Activated T-cell treated with anti-CD3 and anti-CD28 coated beads, Interleukin-2, amount 50 U/mL, for 24 hours (primary cell): ENCODE results near the gene CST4.
A peak's percentile ranks its signal among the peaks of the same experiment; 100 is the strongest.

Source experiments
- DNase-seq: peaks from one replicate; pipeline ENCODE4 v3.0.0-alpha.2; 2020
- H3K27ac Mint-ChIP-seq: 2 replicates; pipeline ENCODE4 v1.8.0; 2020; ENCODE audit warnings: mild to moderate bottlenecking, mixed read lengths
- H3K27me3 Mint-ChIP-seq: 2 replicates; pipeline ENCODE4 v1.8.0; 2020; ENCODE audit warnings: mixed read lengths
- H3K36me3 Mint-ChIP-seq: 2 replicates; pipeline ENCODE4 v1.8.0; 2020; ENCODE audit warnings: low read depth, mixed read lengths
- H3K4me1 Mint-ChIP-seq: 2 replicates; pipeline ENCODE4 v1.8.0; 2020; ENCODE audit warnings: low read depth, mixed read lengths
- H3K4me3 Mint-ChIP-seq: 2 replicates; pipeline ENCODE4 v1.8.0; 2020; ENCODE audit warnings: mild to moderate bottlenecking, moderate library complexity, mixed read lengths
- H3K9me3 Mint-ChIP-seq: 2 replicates; pipeline ENCODE4 v1.8.0; 2020; ENCODE audit warnings: mixed read lengths

CST4 gene

DNA sequence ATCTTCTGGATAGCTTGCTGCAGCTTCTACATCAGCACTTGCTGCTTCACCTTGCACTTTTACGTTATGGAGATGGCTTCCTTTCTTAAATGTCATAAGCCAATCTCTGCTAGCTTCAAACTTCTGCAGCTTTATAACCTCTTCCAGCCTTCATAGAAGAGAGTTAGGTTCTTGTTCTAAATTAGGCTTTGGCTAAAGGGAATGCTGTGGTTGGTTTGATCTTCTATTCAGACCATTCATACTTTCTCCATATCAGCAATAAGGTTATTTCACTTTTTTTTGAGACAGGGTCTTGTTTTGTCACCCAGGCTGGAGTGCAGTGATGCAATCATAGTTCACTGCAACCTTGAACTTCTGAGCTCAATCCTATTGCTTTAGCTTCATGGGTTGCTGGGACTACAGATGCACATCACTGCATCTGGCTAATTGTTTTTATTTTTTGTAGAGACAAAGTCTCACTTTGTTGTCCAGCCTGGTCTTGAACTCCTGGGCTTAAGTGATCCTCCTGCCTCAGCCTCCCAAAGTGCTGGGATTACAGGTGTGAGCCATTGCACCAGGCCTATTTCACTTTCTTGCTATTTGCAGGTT lies 38.9 kb downstream of the CST4 start:
- Mint-ChIP-seq H3K4me3 (no peak overlapping the region), H3K4me1 (no peaks in the 10 kb centered on the region), H3K27ac (no peak overlapping the region), H3K36me3 (no peaks in the 10 kb centered on the region), H3K9me3 (no peaks in the 10 kb centered on the region), H3K27me3 (peaks cover 7% of the 10 kb centered on the region)
- no peak for DNase-seq

DNA sequence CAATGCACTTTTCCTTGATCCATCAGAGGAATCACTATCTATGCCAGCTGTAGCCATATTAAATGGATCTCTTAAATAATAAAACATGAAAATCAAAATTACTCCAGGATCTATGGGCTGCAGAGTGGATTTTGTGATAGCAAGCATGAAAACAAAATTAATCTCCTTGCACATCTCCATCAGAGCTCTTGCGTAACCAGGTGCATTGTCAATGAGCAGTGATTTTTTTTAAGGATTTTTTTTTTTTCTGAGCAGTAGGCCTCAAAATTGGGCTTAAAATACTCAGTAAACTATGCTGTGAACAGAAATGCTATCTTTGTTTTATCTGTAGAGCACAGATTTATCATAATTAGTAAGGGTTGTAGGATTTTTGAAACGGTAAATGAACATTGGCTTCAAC lies 39.6 kb downstream of the CST4 start:
- H3K4me1 Mint-ChIP-seq, result no peaks in the 10 kb centered on the region
- no peaks in the 10 kb centered on the region for H3K9me3 Mint-ChIP-seq
- peaks cover 1% of the 10 kb centered on the region for H3K27me3 Mint-ChIP-seq

DNA sequence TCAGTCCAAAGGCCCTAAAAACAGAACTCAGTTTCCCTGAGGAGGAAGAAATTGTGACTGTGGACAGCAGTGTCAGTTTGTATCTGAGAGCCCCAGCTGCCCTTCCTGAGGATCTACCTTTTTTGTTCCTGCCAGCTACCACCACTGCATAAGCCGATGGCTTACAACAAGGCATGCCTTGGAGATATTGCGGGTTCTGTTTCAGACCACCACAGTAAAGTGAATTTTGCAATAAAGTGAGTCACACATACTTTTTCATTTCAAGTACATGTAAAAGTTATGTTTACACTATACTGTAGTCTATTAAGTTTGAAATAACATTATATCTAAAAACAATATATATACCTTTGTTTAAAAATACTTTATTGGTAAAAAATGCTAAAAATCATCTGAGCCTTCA lies 41.5 kb downstream of the CST4 start:
- Mint-ChIP-seq H3K27ac (no peak overlapping the region), H3K27me3 (no peaks in the 10 kb centered on the region), H3K4me1 (peaks cover 3% of the 10 kb centered on the region), H3K9me3 (no peaks in the 10 kb centered on the region), H3K4me3 (no peak overlapping the region), H3K36me3 (no peaks in the 10 kb centered on the region)
- DNase-seq, result no peak

More for the DNA sequence above, 39.6 kb downstream of the CST4 start:
- Mint-ChIP-seq H3K36me3 (no peaks in the 10 kb centered on the region), H3K4me3 (no peak overlapping the region), H3K27ac (no peak overlapping the region)
- DNase-seq, result no peak

DNA sequence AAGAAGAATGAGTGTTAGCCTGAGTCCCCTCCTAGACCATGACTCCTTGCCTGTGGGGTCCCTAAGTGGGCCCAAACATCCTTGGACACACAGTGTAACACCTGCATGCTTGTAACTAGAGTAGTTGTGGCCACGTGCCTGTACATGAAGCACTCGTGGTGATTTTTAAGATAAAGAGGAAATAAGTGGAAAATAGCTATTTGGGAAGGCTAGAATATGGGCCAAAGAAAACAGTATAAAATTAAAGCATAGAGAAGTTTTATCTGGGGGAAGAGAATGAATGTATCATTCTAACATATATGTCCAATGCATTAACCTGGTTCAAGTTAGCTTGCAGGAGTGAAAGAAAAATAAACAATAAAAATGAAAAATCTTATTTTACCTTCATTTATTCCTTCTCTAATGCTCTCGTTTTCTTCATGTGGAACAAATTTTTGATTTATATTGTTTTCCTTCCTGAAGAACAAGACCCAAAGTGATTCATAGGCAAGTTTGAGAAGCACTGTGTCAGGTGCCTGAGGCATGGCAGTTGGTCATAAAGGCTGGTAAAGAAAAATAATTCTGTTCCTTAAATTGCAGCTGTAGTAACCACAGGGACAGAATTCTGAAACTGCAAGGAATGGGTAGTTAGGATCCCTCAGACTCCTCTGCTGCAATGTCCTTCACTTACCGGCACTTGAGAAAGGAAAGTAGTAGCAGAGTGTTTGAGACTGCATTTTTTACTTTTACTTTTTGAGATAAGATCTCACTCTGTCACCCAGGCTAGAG lies 42.5 kb downstream of the CST4 start:
- H3K27ac Mint-ChIP-seq, result no peak overlapping the region

DNA sequence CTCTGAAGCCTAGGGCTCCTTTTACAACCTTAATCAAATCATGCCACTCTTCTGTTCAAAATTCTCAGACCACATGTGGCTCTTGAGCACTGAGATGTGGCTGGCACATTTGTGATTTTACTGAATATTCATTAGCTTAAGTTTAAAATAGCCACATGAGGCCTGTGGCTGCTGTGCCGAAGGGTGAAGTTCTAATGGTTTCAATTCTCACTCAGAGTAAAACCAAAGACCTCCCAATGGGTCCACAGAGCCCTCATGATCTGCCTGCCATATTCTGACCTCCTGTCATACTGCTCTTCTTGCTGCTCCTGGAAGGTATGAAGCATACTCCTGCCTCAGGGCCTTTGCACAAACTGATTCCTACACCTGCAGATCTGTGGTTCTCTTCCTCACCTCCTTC lies 43.3 kb downstream of the CST4 start:
- no peaks in the 10 kb centered on the region for H3K36me3 Mint-ChIP-seq
- H3K27ac Mint-ChIP-seq, result no peak overlapping the region
- H3K4me3 Mint-ChIP-seq, result no peak overlapping the region
- H3K4me1 Mint-ChIP-seq, result peaks cover 3% of the 10 kb centered on the region
- no peaks in the 10 kb centered on the region for H3K9me3 Mint-ChIP-seq
- no peak for DNase-seq
- no peaks in the 10 kb centered on the region for H3K27me3 Mint-ChIP-seq

More for the DNA sequence above, 42.5 kb downstream of the CST4 start:
- H3K27me3 Mint-ChIP-seq, result no peaks in the 10 kb centered on the region
- H3K4me1 Mint-ChIP-seq, result peaks cover 3% of the 10 kb centered on the region
- DNase-seq, result no peak
- H3K36me3 Mint-ChIP-seq, result no peaks in the 10 kb centered on the region
- no peaks in the 10 kb centered on the region for H3K9me3 Mint-ChIP-seq
- H3K4me3 Mint-ChIP-seq, result no peak overlapping the region

DNA sequence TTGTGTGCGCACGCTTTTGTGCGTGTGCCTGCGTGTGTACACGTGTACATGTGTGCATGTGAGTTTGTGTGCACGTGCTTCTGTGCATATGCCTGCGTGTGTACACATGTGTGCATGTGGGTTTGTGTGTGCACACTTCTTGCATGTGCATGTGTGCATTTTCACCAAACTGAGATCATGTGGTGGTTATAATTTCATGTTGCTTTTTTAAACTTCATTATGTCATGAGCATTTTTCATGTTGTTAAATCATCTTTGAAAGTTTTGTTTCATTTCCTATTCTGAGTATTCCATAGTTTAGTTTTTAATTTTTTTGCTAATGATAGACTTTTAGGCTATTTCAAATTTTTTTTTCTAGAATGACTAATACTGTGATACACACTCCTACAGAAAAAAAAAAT lies 44.7 kb downstream of the CST4 start:
- Mint-ChIP-seq H3K9me3 (no peaks in the 10 kb centered on the region), H3K27me3 (peaks cover 6% of the 10 kb centered on the region), H3K4me3 (no peak overlapping the region), H3K27ac (no peak overlapping the region), H3K36me3 (no peaks in the 10 kb centered on the region), H3K4me1 (peaks cover 3% of the 10 kb centered on the region)
- no peak for DNase-seq

DNA sequence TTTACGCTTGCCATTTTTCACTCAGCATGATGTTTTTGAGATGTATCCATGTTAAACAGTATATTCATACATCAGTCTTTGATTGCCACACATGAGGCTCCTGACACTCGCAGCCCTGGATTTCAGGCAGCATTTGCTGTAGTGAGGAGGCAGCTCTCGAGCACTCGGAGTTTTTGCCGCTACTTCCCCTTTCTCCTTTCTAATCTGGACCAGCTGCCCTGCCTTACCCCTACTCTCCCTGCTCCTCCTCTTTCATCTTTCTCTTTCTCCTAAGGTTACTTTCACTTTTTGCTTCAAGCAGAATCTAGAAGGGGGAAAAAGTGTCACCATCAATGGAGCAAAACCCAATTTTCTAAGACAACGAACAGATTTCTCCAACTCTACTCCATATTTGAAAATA lies 45.2 kb downstream of the CST4 start:
- H3K4me3 Mint-ChIP-seq, result no peak overlapping the region
- peaks cover 10% of the 10 kb centered on the region for H3K27me3 Mint-ChIP-seq
- no peaks in the 10 kb centered on the region for H3K9me3 Mint-ChIP-seq
- no peaks in the 10 kb centered on the region for H3K36me3 Mint-ChIP-seq
- peaks cover 3% of the 10 kb centered on the region for H3K4me1 Mint-ChIP-seq
- no peak overlapping the region for H3K27ac Mint-ChIP-seq
- no peak for DNase-seq

DNA sequence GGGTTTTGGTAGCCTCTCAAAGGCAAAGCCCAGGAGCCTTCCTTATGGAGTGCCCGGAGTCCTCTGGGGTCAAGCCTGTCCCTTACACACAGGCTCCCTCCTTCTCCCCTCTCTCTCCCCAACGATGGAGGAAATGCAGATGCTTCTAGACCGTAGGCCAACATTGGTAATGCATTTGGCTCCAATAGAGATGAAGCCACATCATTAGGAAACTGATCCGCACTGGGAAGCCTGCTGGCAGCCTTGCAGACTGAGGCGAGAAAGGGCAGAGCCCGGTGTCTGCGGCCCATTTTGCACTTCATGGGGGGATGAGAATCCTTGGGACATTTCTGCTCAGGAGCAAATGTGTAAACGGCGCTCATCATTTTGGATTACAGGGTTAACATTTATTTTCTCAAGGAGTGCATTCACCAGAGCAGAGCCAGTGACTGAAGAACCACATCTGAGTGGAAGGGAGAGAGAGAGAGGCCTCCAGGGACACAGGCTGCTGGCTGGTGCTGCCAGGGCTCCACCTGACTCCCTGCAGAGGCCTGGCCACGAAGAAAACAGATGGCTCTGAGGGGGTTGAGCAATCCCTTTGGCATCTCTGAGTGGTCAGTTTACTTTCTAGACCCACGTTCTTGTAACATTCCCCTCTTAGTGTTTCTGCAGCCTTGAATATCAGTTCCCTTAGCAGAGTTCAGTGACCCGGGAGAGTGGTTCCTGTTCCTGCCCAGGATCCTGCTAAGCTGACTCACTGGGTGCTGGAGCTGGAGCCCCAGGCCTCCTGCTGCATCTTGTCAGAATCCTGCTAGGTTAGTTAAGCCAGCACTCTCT lies 46.7 kb downstream of the CST4 start:
- Mint-ChIP-seq H3K27me3 (peaks cover 13% of the 10 kb centered on the region), H3K4me1 (peaks cover 4% of the 10 kb centered on the region), H3K4me3 (no peak overlapping the region), H3K27ac (no peak overlapping the region), H3K36me3 (no peaks in the 10 kb centered on the region), H3K9me3 (no peaks in the 10 kb centered on the region)
- no peak for DNase-seq

DNA sequence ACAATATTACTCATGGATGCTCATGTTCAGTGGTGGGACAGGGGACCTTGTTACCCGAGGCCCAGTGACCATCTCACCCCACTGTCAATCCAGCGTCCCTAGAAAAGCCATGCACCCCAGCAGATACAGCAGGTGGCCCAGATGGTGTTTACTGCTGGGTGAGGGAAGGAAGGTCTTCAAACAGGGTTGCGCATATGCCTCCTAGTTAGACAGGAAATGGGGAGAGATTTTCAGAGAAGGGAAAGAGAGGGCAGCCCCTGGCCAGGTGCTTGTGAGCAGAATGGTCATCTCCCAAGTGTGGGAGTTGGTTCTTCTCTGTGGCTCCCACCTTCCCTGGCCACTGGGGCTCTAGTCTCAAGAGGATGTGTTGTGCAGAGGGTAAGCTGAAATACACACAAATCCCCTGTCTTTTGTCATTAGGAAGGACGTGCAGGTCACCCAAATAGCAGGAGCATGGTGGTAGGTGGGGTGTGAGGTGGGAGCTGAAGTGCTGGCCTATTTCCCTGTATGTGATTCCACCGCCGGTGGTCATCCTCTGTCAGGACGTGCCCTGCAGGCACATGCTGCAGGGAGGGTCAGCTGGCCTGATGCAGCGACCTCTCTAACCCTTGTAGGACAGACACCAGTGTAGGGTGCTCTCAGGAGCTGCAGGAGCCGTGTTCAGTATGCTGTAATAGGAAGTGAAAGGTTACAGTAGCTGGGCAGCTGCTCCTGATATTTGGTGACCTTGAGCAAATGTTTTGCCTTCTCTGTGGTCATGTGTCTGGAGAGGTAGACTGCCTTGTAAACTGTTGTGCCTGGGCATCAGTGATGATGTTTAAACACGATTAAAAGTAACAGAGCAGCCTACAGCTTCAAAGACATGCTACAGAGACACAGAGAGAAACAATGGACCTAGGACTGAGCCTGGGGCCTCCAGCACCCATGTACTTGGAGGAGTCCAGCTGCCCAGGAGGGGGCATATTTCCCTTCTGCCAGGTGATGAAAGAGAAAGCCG lies 47.9 kb downstream of the CST4 start:
- DNase-seq, result no peak
- Mint-ChIP-seq H3K9me3 (no peaks in the 10 kb centered on the region), H3K36me3 (no peaks in the 10 kb centered on the region), H3K4me3 (no peak overlapping the region), H3K27me3 (peaks cover 24% of the 10 kb centered on the region), H3K27ac (no peak overlapping the region), H3K4me1 (peaks cover 8% of the 10 kb centered on the region)

DNA sequence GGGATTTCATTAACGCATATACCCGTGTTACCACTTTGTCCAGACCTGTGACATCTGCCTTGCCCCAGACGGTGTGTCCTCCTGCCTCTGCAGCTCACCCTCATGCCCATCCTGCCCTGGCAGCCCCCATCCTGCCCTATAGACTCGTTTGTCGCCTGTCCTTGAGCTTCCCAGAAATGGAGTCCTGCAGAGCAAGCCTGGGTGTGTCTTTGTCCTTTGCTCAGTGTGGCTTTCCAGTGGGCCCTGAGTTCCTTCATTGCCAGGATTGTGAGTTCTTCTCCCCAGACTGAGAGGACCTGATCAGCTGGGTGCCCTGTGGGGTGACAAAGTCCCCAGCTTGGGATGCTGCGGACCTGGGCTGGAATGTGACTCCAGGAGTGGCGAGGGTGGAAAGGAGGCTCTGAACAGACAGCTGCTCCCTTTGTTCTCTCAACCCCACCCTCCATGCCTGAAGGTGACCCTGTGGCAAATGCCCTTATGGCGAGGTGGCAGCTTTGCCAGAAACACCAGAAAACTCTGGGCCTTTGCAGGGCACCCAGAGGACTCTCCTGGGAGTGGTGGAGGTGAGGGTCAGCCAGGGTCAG lies 48.7 kb downstream of the CST4 start:
- Mint-ChIP-seq H3K4me3 (no peak overlapping the region), H3K4me1 (peaks cover 8% of the 10 kb centered on the region), H3K9me3 (no peaks in the 10 kb centered on the region), H3K27me3 (peaks cover 26% of the 10 kb centered on the region), H3K36me3 (no peaks in the 10 kb centered on the region), H3K27ac (no peak overlapping the region)
- no peak for DNase-seq

DNA sequence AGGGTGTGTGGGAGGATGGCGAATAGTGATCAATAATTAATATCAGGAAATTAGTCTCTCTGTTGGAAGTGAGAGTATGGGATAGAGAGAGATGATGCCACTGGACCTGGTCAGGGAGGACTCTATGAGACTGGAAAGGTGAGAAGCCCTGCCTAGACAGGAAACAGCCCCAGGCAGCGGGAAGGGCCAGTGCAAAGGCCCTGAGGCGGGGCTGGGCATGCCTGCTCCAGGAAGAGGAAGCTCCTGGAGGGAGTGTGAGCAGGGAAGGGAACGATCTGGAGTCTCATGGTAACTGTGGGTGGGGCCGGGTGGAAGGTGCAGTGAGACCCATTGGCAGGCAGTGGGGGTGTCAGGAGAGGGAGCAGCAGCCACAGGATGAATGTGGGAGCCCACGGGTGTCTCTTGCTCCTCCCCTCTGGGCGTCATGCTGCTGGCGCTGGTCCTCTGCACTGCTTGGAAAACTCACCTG lies 49.3 kb downstream of the CST4 start:
- no peaks in the 10 kb centered on the region for H3K9me3 Mint-ChIP-seq
- H3K4me1 Mint-ChIP-seq, result peaks cover 8% of the 10 kb centered on the region
- H3K4me3 Mint-ChIP-seq, result no peak overlapping the region
- no peak for DNase-seq
- H3K27ac Mint-ChIP-seq, result no peak overlapping the region
- peaks cover 26% of the 10 kb centered on the region for H3K27me3 Mint-ChIP-seq
- H3K36me3 Mint-ChIP-seq, result no peaks in the 10 kb centered on the region

DNA sequence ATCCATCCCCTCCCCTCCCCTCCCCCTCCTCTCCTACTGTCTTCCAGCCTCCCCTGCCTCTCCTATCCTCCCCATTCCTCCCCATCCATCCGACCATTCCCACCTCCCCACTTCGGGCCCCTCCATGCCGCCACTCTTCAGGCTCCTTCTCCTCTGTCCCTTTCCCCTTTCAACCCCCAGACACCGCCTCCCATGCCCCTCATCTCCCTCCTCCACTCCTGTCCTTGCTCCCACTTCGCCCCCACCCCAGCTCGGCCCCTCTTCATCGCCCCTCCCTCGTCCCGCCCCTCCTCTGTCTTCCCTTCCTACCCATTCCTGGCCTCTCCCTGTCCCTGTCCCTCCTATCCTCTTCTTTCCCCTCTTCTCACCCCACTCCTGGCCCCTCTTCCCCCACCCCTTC lies 50.5 kb downstream of the CST4 start:
- no peaks in the 10 kb centered on the region for H3K9me3 Mint-ChIP-seq
- H3K27ac Mint-ChIP-seq, result no peak overlapping the region
- no peak overlapping the region for H3K4me3 Mint-ChIP-seq
- peaks cover 28% of the 10 kb centered on the region for H3K27me3 Mint-ChIP-seq
- DNase-seq, result no peak
- no peaks in the 10 kb centered on the region for H3K36me3 Mint-ChIP-seq
- peaks cover 5% of the 10 kb centered on the region for H3K4me1 Mint-ChIP-seq

DNA sequence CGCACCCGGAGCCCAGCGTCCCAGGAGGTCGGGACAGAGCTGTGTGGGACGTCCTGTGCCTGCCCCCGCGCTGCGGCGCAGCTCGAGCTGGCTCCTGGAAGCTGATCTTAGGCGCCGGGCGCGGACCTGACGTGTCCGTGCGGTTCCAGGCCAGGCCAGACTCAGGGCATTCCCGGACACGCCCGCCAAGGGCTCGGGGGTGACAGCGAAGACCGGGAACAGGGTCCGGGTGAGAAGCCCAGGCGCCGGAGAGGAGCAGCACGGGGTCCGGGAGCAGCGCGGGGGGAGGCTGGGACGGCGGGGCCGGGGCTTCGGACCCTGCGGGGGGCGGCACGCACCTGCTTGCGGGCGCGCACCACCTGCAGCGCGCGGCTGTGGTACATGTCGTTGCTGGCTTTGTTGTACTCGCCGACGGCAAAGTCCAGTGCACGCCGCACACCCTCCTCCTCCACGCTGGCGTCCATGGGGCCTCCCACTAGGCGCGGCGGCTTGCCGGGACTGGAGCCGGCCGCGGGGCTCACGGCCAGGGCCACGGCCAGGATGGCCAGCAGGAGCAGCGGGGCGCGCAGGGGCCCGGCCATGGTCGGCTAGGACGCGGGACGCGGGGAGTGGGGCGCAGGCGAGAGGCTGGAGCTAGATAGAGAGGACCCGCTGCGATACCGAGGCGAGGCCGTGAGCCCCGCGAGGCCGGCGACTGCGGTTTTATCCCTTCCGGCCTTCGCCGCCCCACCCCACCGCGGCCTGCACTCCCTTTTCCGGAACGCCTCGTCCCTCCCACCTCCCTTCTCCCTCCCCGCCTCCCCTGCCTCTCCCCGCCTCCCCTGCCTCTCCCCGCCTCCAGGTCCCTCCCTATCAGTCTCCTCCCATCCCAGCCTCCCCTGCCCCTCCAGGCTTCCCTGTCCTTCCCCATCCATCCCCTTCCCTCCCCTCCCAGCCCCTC lies 51.3 kb downstream of the CST4 start, which contains the start of gene CST3:
TSS of gene CST3 (minus strand) at position 674 of the 940 bp plus-strand sequence. CDS start at position 581, 93 bp downstream.
- Mint-ChIP-seq H3K9me3 (no peaks in the 10 kb centered on the region), H3K36me3 (no peaks in the 10 kb centered on the region), H3K4me3 (peak within 1 kb of the TSS; percentile 21), H3K27ac (no peak within 1 kb of the TSS), H3K4me1 (peaks cover 5% of the 10 kb centered on the region), H3K27me3 (peaks cover 28% of the 10 kb centered on the region)
- DNase-seq, result no peak
